NOMO-1 treated with DMSO at 0.1 percent for 48 hours (cell line): Measurements from ENCODE around the gene EDNRA.

Experiments used
- DNase-seq: peaks from one replicate; lab custom pipeline; 2025; ENCODE audit not compliant: unreplicated experiment; lab: John Stamatoyannopoulos, UW

Gene EDNRA

DNA sequence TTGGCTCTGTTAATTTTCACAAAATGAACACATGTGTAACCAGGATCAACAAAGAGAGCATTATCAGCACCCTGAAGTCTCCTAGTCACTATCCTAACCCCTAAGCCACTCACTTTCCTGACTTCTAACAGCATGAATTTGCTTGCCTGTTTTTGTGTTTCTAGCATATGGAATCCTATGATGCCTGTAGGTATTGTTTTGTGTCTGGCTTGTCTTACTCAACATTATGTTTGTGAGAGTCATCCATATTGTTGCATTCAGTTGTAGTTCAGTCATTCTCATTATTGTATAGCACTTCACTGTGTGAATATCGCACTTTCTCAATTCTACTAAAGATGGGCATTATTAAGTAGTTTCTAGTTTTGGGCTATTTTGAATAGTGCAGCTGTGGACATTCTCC lies 15.6 kb downstream of the EDNRA start:
- no peak for DNase-seq

DNA sequence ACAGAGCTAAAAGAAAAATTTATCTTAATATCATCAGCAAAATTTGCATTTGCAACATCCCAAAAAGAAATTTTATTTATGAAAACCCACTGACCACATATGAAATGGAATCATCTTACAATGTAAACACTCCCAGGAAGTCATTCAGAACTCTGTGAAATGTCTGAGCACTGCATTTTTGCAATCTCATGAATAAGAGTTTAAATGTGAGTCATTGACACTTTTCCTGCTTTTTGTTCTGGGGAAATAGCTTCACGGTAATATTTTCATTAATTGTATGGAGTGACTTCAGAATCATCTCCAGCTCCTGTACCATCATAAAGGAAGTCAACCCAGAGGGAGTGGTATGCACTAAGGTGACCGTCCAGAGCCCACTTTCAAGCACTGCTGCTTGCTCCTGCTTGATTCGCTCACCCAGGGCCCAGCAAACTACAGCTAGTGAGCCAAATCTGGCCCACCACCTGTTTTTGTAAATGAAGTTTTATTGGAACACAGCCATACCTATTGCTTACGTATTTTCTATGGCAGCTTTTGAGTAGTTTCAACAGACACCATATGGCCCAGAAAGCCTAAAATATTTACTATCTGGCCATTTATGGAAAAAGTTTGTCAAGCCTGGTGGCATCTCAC lies 17.2 kb downstream of the EDNRA start:
- no peak for DNase-seq

DNA sequence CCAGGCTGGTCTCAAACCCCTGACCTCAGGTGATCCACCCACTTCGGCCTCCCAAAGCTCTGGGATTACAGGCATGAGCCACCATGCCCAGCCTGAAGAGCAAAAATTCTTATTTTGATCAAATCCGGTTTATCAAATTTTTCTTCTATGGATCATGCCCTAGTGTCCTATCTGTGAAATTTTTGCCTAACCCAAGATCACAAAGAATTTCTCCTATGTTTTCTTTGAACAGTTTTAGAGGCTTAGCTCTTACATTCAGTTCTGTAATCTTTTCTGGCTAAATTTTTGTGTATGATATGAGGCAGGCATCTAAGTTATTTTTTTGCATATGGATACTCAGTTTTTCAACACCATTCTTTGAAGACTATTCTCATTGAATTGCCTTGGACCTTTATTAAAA lies 27.4 kb downstream of the EDNRA start:
- DNase-seq = no peak

DNA sequence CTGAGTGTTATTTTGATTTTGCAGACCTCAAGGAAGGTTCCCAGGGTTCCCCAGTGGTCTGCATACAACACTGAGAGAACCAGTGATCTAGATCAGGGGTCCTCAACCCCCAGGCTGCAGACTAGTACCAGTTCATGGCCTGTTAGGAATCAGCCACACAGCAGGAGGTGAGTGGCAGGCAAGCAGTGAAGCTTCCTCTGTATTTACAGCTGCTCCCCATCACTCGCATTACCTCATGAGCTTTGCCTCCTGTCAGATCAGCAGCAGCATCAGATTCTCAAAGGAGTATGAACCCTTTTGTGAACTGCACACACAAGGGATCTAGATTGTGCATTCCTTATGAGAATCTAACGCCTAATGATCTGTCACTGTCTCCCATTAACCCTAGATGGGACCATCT lies 28.5 kb downstream of the EDNRA start:
- no peak for DNase-seq

DNA sequence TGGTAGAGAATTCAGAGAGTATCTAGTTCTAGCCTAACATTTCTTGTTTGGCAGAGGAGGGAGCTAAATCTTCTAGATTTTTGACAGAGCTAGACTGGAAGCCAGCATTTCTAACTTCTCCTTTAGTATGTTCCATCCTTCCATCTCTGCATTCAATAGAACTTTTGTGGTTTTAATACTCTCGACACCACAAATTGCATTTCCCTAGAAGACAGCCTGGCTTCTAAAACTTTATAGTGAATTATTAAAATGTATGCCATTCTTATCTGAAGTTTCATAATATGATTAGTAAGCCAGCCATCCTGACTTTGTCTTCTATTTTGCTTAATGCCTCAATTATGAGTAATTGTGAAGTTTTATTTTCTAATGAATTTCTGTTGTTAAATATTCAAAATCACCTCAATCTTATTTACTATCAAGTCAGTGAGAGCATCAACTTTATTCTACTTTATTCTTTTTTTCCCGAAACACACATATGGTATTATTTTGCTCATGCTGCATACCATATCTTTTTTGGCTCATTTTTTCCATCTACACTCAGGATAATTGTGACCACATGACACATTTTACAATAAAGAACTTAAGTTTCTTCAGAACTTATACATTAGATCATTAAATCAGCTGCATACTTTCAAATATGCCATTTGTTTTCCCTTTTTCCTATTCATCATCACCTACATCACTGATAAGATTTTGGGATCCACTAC lies 30.2 kb downstream of the EDNRA start:
- no peak for DNase-seq

DNA sequence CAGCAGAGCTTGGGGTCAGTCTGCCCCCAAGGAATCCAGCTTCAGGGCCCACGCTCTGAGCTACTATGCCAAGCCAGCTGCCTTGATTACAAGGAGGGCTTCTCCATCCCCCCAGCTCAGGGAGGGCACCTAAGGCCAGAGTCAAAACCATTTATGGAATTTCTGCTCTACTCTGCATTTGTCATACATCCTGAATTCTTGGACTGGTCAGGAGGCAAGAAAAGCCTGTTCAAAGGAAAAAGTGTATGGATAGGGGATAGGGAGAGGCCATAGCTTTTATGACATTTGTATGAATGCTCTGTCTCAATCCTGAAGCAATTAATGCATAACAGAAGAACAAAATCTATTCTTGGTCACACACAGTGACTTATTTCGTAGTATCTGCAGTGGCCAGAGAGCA lies 32.2 kb downstream of the EDNRA start:
- no peak for DNase-seq

DNA sequence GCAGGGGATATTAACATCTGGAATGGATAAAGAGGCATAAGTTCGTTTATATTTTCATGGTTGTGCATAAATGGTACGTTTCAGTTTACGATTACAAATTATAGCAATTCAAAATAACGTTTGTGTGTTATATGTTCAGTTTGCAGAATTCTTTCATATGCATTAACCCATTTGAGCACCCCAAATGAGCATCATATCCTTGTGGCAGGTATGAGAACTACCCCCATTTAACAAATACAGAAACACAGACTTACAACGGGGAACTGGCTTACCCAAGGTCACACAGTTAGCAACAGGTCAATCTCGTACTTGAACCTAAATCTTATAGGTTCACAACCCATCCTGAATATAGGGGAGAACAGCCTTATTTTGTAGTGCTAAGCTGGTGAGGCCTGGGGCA lies 33.1 kb downstream of the EDNRA start:
- no peak for DNase-seq

DNA sequence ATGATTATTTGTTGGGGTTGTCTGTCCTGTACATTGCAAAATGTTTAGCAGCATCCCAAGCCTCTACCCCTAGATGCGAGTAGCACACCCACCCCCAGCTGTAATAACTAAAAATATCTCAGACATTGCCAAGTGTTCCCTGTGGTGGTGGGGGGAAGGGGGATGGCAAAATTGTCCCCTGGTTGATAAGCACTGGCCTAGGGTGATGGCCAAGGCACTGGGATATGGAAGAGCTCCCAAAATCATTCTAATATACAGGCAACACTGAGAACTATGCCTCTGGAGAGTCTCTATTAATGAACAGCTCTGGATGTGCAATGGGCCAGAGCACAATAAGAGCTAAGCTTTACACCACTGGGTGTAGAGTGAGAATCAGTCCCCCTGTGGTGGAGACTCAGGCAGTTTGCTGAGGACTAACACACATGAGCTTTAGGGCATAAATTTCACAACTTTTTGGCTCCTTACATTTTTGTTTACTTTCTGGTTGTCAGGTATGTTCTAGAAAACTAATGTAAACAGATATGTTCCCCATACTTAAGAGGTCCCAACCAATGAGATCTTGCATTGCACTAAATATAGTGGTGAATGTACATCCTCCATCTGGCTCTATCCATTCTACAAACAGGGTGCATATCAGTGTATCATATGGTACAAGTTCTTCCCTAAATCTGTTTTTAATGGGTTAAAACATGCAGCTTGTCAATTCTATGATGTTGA lies 34.5 kb downstream of the EDNRA start:
- no peak for DNase-seq

DNA sequence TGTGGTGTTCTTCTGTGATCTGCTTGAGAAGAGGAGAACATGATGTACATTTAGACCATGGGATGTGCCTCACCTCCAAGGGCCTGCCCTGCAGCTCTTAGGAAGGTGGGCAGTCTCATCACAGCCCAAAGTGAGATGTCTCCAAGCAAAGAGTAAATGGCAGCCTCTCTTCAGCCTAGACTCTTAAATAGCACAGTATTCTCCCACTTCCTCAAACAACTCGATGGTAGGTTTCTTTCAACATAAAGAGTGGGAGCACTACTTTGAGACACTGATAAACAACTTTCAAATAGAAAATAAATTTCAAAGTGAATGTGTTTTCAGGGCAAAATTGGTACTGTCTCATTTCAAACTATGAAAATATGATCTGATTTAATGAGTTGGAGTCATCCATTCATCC lies 35.2 kb downstream of the EDNRA start:
- no peak for DNase-seq

DNA sequence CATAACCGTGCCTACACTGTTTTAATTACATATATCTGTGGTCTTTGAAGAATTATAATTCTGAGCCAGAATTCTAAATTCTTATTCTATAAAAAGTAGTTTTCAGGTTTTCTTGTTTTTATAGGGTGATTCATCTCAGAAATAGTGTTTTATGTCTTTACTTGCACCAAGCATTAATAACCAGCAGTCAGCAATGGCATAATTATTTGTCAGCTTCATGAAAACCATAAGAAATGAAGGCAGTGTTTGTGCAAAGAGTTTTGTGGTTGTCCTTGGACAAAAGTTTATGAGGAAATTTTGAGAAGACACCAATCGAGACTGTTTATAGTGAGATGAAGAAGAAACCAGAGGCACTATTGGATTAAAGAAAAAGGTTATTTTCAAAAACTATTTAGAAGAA lies 37.2 kb downstream of the EDNRA start:
- no peak for DNase-seq

DNA sequence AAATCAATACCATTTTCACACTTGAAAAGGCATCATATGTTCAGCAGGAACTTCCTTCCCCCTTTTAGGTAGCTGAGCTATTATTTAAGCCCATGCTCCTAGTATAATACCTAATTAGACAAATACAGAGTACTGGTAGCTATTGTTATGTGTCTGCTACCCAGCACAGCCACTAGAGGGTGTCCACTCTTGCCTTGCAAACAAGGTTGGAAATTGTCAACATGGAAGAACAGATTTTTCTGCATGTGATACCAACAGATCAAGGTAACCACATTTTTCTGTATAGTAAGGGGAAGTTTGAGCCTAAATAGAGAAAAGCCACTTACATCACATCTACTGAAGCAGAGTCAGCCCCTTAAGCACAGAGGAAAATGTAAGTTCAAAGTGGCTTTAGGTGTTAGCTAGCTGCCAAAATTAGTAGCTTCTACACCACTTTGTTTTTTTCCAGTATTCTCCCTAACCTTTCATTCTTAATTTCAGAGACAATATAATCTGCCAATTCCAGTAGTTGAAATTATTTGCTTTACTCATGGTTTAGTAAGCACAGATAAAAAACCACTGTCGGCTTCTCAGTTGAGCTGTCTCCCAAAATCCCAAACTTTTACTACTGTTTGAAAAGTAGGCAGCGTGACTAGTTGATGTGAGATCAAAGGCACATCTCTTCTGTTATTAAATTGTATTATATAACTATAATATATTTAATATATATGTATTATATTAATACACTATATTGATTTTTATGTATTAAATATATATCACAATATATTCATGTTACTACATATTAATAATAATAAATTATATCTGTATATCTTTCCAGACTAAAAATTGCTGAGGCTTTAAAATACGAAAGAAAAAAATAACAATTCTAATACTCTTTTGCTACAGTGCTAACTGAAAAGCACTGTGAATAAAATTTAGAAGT lies 38.2 kb downstream of the EDNRA start:
- peak; percentile 39 for DNase-seq

DNA sequence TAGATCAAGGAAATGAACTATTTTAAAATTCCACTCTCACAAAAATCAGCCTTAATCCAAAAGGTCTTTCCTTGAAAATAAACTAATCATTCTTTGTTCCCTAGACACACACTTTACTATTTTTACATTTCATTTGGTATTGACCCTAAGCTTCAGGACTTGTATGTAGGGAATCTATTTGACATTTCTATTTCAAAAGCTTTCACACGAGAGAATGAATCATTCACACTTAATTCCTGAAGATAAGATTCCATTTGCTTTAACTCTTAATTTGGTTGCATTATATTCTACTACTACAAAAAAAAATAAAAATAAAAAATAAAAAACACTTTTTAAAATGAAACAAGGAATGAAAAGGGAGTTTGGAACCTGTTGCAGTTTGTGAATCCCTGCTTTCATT lies 43.7 kb downstream of the EDNRA start:
- DNase-seq = no peak

DNA sequence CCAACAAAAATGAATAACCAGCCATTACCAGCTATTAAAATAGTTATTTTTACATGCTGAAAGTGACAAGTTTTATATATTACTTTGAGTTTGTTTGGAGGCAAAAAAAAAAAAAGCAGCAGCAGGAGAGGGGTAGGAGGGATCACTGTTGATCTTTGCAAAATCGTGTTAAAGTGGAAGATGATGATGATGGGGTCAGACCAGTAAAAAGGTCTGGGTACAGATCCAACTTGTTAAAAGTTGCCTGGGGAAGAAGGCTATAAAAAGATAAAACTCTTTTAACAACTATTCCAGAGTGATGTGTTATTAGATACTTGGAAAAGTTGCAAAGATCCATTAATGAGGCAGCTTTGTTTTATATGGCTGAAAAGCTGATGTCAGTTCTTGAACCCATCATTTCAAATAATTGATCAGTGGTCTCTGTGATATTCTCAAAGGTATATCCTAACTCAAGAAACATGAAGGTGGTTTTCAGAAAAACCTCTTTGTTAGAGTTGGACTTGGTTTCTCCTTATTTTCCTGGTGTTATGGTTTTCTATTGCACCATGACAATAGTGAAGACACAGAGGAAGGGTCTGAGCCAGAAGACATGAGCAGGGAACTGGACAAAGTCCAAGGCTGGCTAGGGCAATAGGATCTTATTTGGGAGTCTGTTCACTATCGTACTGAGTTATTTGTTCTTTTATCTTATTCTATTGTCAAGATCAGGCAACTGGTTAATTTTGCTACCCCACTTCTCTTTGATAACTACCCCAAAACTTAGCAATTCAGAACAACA lies 44.8 kb downstream of the EDNRA start:
- DNase-seq = no peak

DNA sequence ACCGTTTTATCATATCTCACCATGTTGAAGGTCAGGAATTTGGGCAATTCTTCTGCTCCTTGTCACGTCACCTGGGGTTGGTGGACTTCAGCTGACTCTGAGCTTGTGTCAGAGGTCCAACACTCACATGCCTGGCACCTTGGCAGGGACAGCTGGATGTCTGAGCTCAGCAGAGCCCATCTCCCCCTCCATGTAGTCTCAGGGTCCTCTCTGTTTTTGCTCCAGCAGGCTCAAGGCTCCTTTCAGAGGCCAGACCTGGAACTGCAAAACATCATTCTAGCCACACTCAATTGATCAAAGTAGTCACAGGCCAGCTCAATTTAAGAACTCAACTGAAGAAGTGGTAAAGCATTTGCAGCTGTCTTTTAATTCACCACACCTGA lies 45.4 kb downstream of the EDNRA start:
- no peak for DNase-seq

DNA sequence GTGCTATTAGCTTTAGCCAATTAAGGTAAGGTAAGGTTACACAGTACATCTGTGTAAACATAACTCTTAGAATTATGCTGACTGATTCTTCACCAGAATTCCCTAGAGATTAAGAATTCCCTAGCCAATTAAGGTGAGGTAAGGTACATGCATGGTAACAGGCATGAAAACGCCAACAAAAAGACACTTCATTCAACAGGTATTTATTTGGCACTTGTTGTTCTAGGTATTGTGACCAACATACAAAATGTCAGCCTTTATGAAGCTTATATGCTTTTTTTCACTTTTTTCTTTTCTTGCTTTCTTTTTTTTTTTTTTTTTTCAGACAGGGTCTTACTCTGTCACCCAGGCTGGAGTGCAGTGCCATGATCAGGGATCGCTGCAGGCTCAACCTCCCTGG lies 47.2 kb downstream of the EDNRA start:
- no peak for DNase-seq

DNA sequence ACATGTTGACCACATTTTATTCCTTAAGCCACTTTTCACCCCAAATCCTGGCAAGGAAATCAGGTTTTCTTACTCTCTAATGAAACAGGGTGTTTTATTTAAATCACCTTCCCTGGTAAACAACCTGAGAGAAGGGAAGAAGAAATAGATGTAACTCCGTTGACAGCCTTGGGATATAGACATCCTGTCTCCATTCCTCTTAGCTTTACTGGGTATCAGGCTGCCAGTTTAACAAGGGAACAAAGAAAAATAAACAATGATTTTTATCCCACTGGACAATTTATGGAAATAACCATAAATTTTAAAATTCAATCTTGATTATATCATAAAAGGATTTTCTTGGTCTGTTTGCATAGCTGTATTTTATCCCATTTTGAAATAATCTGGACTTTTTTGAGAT lies 49.2 kb downstream of the EDNRA start:
- DNase-seq = no peak

DNA sequence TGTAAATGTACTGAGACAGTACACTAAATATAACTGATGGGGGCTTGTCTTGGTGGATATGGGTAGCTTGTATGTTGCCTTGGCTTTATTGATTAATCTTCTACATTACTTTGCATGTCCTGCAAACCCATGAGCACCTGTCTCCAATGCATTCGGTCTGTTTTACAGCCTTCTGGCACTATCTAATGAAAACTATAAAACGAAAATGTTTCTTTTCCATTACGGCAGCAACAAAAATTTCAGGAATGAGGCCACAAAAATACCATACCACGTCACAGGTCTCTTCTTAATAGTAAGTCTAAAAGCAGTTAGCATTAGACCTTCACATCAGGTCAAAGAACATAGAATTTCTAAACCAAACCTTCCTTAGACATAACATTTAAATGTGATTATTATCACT lies 49.8 kb downstream of the EDNRA start:
- no peak for DNase-seq

DNA sequence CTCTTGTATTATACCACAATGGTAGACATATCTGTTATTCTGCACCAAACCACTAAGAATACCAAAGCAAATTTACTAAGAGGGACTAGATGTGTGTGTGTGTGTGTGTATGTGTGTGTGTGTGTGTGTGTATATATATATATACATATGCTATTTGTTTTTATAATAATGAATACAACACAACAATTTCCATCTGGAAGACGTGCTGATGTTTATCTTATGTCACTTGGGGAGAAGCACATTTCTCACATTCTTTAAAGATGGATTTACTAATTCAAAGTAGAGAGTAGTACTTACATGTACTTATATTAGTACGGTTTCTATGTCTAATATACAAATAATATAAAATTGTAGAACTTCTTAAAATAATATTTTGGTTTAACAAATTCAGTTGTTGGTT lies 52.0 kb downstream of the EDNRA start:
- DNase-seq = no peak

DNA sequence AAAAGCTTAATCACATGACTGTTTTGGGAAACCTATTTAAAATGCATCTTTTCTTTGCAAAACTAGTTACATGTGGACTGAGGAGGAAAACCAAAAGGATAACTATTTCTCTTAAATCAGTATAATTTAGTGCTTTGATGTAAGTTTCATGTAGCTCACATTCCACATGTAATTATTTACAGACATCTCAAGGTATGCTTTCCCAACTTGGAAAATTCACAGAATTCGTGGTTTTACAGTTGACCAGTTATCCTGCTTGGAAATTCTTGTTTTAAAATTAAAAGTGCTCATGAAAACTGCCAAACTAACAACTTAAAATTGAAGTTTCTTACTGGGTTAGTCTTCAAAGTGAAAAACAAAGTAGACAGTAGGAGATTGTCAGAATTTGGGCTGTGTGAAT lies 52.4 kb downstream of the EDNRA start:
- DNase-seq = no peak

DNA sequence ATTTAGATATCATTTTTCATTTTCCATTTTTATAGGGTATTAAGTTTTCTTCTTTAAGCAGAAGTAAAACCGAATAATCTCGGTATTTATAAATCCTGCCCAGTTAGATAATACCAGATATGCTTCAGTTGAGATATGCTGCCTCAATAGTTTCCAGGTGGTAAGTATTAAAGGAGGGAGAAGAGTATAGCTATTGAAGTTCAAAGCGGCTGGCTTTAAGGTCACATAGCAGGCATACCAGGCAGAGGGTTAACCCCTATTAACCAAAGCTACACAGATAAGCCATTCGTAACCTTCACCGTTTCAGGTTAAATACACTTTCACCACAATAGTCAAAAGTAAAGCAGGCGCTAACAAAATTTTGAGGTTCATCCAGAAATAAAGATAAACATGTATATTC lies 54.2 kb downstream of the EDNRA start:
- DNase-seq = no peak

DNA sequence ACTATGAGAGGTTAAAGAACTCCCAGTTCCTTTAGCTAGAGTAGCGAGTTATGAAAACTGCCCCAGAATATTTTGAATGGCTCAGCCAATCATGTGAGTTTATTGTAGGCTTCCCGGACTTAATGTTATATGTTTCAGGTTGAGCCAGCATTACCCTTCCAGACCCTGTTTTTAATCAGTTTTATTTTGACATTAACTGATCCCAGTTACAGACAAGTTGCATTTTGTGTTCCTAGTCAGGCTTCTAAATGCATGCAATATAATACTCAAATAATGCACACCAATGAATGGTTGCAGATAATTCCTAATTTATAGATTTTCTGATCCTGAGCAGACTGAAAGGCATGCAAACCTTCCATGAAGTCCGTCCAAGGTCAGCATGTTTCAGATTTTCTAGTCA lies 57.8 kb downstream of the EDNRA start:
- DNase-seq = no peak
